B cell (primary cell): ENCODE measurements around the gene HEXD. TPM values are rescaled to one million over a fixed set of nuclear protein-coding genes. Genes with fewer than 3 reads are reported as not detected.
"Not testable (repeated sequence)": the region's sequence is repeated elsewhere in the genome, so short reads cannot be mapped to it uniquely, and the experiment has no call there.

ENCODE experiments used
- ATAC-seq: fragments of 200-7000 bp; cut with Tn5 transposase; one replicate; pipeline ENCODE4 v1.10.0; 2021; ENCODE audit warnings: low read depth, mild to moderate bottlenecking, moderate number of reproducible peaks, moderate library complexity
- CTCF ChIA-PET: fragments of 350-600 bp; sonication (Branson Sonifier 250); formaldehyde crosslinking; loops from one replicate; lab custom pipeline; 2021; ENCODE audit warnings: antibody characterized with exemption, inconsistent platforms; lab: Charles Lee
- POLR2A ChIA-PET: fragments of 350-600 bp; sonication (Branson Sonifier 250); formaldehyde crosslinking; loops from one replicate; lab custom pipeline; 2021; ENCODE audit warnings: antibody characterized with exemption; lab: Charles Lee
- DNase-seq: peaks from one replicate; pipeline ENCODE4 v3.0.0; 2013
- H2AFZ ChIP-seq: 2 replicates; pipeline ENCODE4 v1.6.1; 2012; ENCODE audit warnings: mild to moderate bottlenecking, low read depth, low read length; ENCODE audit not compliant: insufficient read depth, poor library complexity, severe bottlenecking
- H3K27ac ChIP-seq, 2 donors: 1 replicate in 1 of 2; 2 replicates in 1 of 2; pipeline ENCODE4 v1.5.1; 2012 to 2013; ENCODE audit warnings: low read length in 2 of 2, mild to moderate bottlenecking in 2 of 2, moderate library complexity in 1 of 2
- H3K27me3 ChIP-seq, 4 experiments: fragments of 200-600 bp in 1 of 4; sonication (generic) in 1 of 4; replicated peaks in 1 of 4; 1 replicate in 2 of 4; 2 replicates in 2 of 4; pipeline versions ENCODE4 v1.6.1 to v1.7.0; 2013 to 2016; ENCODE audit warnings: low read length in 3 of 4, mild to moderate bottlenecking in 2 of 4, mixed read lengths in 1 of 4, moderate library complexity in 1 of 4; ENCODE audit not compliant: insufficient read depth in 4 of 4, control insufficient read depth in 3 of 4; ENCODE audit errors: control extremely low read depth in 1 of 4
- H3K36me3 ChIP-seq, 2 experiments: replicated peaks in 1 of 2; 1 replicate in 1 of 2; 2 replicates in 1 of 2; pipeline versions ENCODE4 v1.6.1 to v1.7.1; 2013; ENCODE audit warnings: low read length in 1 of 2; ENCODE audit not compliant: insufficient read depth in 2 of 2, control insufficient read depth in 1 of 2; ENCODE audit errors: control extremely low read depth in 1 of 2, extremely low read depth in 1 of 2
- H3K4me1 ChIP-seq, 2 donors: fragments of 200-600 bp in 1 of 2; sonication (generic) in 1 of 2; 1 replicate in 1 of 2; 2 replicates in 1 of 2; pipeline versions ENCODE4 v1.5.1 to v1.6.1; 2013 to 2017; ENCODE audit warnings: low read length in 2 of 2; ENCODE audit not compliant: control insufficient read depth in 2 of 2, insufficient read depth in 2 of 2
- H3K4me2 ChIP-seq: replicated peaks from 2 replicates; pipeline ENCODE3; 2012; ENCODE audit warnings: mild to moderate bottlenecking, low read depth, low read length; ENCODE audit not compliant: poor library complexity, severe bottlenecking
- H3K4me3 ChIP-seq, 5 experiments: fragments of 200-600 bp in 1 of 5; sonication (generic) in 1 of 5; 1 replicate in 3 of 5; 2 replicates in 2 of 5; pipeline versions ENCODE4 v1.5.1 to v1.7.0; 2011 to 2016; ENCODE audit warnings: low read length in 4 of 5, mild to moderate bottlenecking in 4 of 5, low read depth in 2 of 5, control low read depth in 1 of 5, moderate library complexity in 1 of 5; ENCODE audit not compliant: insufficient read depth in 1 of 5; ENCODE audit errors: control extremely low read depth in 1 of 5, extremely low read depth in 1 of 5
- H3K79me2 ChIP-seq: fragments of 200-600 bp; sonication (generic); one replicate; pipeline ENCODE4 v1.6.0; 2016; ENCODE audit warnings: low read length; ENCODE audit not compliant: control insufficient read depth, insufficient read depth
- H3K9ac ChIP-seq: fragments of 200-600 bp; sonication (generic); 2 replicates; pipeline ENCODE4 v1.6.1; 2017; ENCODE audit warnings: mild to moderate bottlenecking, low read length, moderate library complexity
- H3K9me3 ChIP-seq, 3 donors: one replicate each; pipeline versions ENCODE4 v1.6.1 to v1.7.1; 2013; ENCODE audit warnings: low read length in 2 of 3; ENCODE audit not compliant: control insufficient read depth in 2 of 3, insufficient read depth in 1 of 3; ENCODE audit errors: control extremely low read depth in 1 of 3
- H4K20me1 ChIP-seq: 2 replicates; pipeline ENCODE4 v1.6.0; 2012; ENCODE audit warnings: mild to moderate bottlenecking, low read length; ENCODE audit not compliant: insufficient read depth, control insufficient read depth, poor library complexity, severe bottlenecking
- H3K27ac Mint-ChIP-seq: one replicate; pipeline ENCODE4 v1.8.0; 2021; ENCODE audit warnings: mixed read lengths
- H3K27me3 Mint-ChIP-seq: one replicate; pipeline ENCODE4 v1.8.0; 2021; ENCODE audit warnings: mixed read lengths
- H3K4me1 Mint-ChIP-seq: one replicate; pipeline ENCODE4 v1.8.0; 2021; ENCODE audit warnings: mixed read lengths
- H3K4me3 Mint-ChIP-seq: one replicate; pipeline ENCODE4 v1.8.0; 2021; ENCODE audit warnings: mixed read lengths
- H3K9me3 Mint-ChIP-seq: one replicate; pipeline ENCODE4 v1.8.0; 2022; ENCODE audit warnings: mixed read lengths; ENCODE audit not compliant: insufficient read depth
- CTCF ChIP-seq: fragments of 200-600 bp; IDR thresholded peaks from one replicate; pipeline ENCODE4 v1.8.0; 2022; ENCODE audit warnings: antibody characterized with exemption, mild to moderate bottlenecking
- EZH2 ChIP-seq: IDR thresholded peaks from 2 replicates; pipeline ENCODE4 v1.6.1; 2012; ENCODE audit warnings: borderline replicate concordance, low read depth, mild to moderate bottlenecking, moderate library complexity, low read length; ENCODE audit not compliant: insufficient read depth, poor library complexity, severe bottlenecking
- WGBS: methylation state at CpG from one replicate; pipeline ENCODE4 v1.1.5; 2013; ENCODE audit warnings: missing lambda C conversion rate; ENCODE audit not compliant: insufficient coverage; 5-methylcytosine and 5-hydroxymethylcytosine counted together
- intact Hi-C: fragments of 100-400 bp; cut with micrococcal nuclease; formaldehyde crosslinking; loops from one replicate; pipeline ENCODE4 v1.10.0; 2022
- polyA plus RNA-seq: library from polyadenylated mRNA; depleted of rRNA; stranded (reverse); fragments of >200 nt; gene quantifications from 2 replicates; pipeline ENCODE4 v1.2.3, GENCODE V29; 2012
- total RNA-seq, 2 donors: library from RNA; stranded (reverse); fragments of 120-200 nt in 1 of 2; gene quantifications; 1 replicate in 1 of 2; 2 replicates in 1 of 2; pipeline versions ENCODE4 v1.2.3 to v1.2.4, GENCODE V29; 2013 to 2022

The HEXD gene
- total and polyA plus RNA-seq, 2 donors (not counting 1 experiment from before 2014, with no cell fraction given) = 128 to 317 TPM

- Mint-ChIP-seq H3K4me1 (peaks cover 2% of the 10 kb centered on the region), H3K9me3 (no peaks in the 10 kb centered on the region), H3K4me3 (no peak overlapping the region), H3K27ac (no peak overlapping the region), H3K27me3 (peaks cover 18% of the 10 kb centered on the region)
- no peak overlapping the region for H3K27ac ChIP-seq
- intact Hi-C loops = no loop called here
- H3K9ac ChIP-seq = no peak overlapping the region
- H3K9me3 ChIP-seq = no peaks in the 10 kb centered on the region
- WGBS = 74% methylated on average over 16 of the region's 23 CpGs
- no peaks in the 10 kb centered on the region for H4K20me1 ChIP-seq
- DNase-seq = no peak
- POLR2A ChIA-PET = no interaction called here
- no peaks in the 10 kb centered on the region for H3K4me1 ChIP-seq
- no peaks in the 10 kb centered on the region for H3K36me3 ChIP-seq
- ATAC-seq = no peak
- no peak overlapping the region for H3K4me3 ChIP-seq
- H3K4me2 ChIP-seq = no peak overlapping the region
- TF ChIP-seq EZH2 (no peak), CTCF (no peak)
- no peaks in the 10 kb centered on the region for H3K79me2 ChIP-seq
- no peak overlapping the region for H2AFZ ChIP-seq
- H3K27me3 ChIP-seq = peaks cover 0 to 44% (median 4%) of the 10 kb centered on the region in 4 experiments
- CTCF ChIA-PET = no interaction called here
Observed at GRCh38 chr17:82380860-82381702, 37.1 kb upstream of the HEXD start.

GRCh38 chr17:82381703-82382009 is 36.5 kb upstream of the HEXD start:
- H3K4me1 ChIP-seq, ATAC-seq, POLR2A ChIA-PET, DNase-seq, H3K9ac ChIP-seq, H3K4me3 ChIP-seq, H2AFZ ChIP-seq, H3K9me3 Mint-ChIP-seq, H3K4me3 Mint-ChIP-seq, H3K79me2 ChIP-seq, H3K36me3 ChIP-seq, H3K4me1 Mint-ChIP-seq, intact Hi-C loops, CTCF ChIA-PET, H4K20me1 ChIP-seq, H3K27ac ChIP-seq, H3K9me3 ChIP-seq, H3K4me2 ChIP-seq, H3K27ac Mint-ChIP-seq: not testable (repeated sequence)
- 80% methylated on average over 10 of the region's 10 CpGs for WGBS
- H3K27me3 ChIP-seq = peaks cover 0 to 50% (median 4%) of the 10 kb centered on the region in 4 experiments
- H3K27me3 Mint-ChIP-seq = peaks cover 18% of the 10 kb centered on the region

- POLR2A ChIA-PET, CTCF ChIA-PET: not testable (repeated sequence)
Observed at GRCh38 chr17:82382220-82382932, 35.8 kb upstream of the HEXD start.

More at GRCh38 chr17:82382220-82382932, 35.8 kb upstream of the HEXD start:
- H3K4me2 ChIP-seq, H3K9me3 ChIP-seq, H4K20me1 ChIP-seq, H3K79me2 ChIP-seq, intact Hi-C loops, H3K4me3 Mint-ChIP-seq, H3K4me1 Mint-ChIP-seq, ATAC-seq, H3K4me3 ChIP-seq, DNase-seq, H3K4me1 ChIP-seq, H3K36me3 ChIP-seq, H3K9ac ChIP-seq, H3K27ac Mint-ChIP-seq, H2AFZ ChIP-seq, H3K9me3 Mint-ChIP-seq, H3K27ac ChIP-seq: not testable (repeated sequence)
- 89% methylated on average over 19 of the region's 21 CpGs for WGBS
- H3K27me3 ChIP-seq = peaks cover 0 to 56% (median 4%) of the 10 kb centered on the region in 4 experiments
- peaks cover 18% of the 10 kb centered on the region for H3K27me3 Mint-ChIP-seq
